OCI-LY3 (cell line): Measurements from ENCODE around the gene TYSND1.

ENCODE experiments used
- EZH2phosphoT487 ChIP-seq: fragments of 200-600 bp; shearing (Covaris generic); IDR thresholded peaks from 2 replicates; pipeline ENCODE4 v1.6.1; 2018; ENCODE audit warnings: antibody characterized with exemption, mixed run types, low read depth
- TF ChIP-seq, protein P1 (sequence below): fragments of 200-600, 300-600 bp; sonication (generic); IDR thresholded peaks from 2 replicates; pipeline ENCODE4 v1.5.1; 2014; ENCODE audit warnings: antibody characterized with exemption, low read length, low read depth

DNA sequence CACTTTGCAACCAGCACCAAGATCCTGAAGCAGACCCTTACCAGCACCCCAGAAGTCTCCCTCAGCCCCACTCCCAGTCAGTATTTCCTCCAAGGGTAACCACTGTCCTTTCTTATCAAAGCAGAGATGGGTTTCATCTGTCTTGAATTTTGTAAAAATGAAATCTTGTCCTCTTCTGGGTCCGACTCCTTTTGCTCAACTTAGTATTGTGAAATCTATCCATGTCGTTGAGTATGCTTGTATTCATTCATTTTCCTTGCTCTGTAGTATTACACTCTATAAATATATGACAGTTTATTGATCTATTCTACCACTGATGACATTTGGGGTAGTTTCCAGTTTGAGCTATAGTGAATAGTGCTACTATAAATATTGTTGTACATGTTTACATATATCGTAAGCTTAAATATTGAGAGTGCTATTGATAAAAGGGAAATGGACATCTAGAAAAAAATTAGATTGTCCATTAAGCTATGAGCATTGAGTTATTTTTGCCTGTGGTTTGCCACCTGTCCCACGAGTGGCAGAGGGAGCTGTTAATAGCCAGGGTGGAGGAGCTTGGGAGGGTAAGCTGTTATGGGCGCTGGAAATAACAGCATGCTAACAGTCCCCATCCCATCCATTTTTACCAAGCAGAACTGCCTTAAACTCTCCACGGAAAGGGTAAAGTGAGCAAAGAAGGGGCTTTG is 50.3 kb downstream of the TYSND1 start:
- TF ChIP-seq, protein P1, sequence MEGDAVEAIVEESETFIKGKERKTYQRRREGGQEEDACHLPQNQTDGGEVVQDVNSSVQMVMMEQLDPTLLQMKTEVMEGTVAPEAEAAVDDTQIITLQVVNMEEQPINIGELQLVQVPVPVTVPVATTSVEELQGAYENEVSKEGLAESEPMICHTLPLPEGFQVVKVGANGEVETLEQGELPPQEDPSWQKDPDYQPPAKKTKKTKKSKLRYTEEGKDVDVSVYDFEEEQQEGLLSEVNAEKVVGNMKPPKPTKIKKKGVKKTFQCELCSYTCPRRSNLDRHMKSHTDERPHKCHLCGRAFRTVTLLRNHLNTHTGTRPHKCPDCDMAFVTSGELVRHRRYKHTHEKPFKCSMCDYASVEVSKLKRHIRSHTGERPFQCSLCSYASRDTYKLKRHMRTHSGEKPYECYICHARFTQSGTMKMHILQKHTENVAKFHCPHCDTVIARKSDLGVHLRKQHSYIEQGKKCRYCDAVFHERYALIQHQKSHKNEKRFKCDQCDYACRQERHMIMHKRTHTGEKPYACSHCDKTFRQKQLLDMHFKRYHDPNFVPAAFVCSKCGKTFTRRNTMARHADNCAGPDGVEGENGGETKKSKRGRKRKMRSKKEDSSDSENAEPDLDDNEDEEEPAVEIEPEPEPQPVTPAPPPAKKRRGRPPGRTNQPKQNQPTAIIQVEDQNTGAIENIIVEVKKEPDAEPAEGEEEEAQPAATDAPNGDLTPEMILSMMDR, result no peak
- TF ChIP-seq EZH2phosphoT487, result no peak
